HG02970 (cell line): ENCODE measurements around the gene DUSP19.
A peak's percentile ranks its signal among the peaks of the same experiment; 100 is the strongest.

Experiments used
- ATAC-seq: cut with Tn5 transposase; IDR thresholded peaks from one replicate; pipeline ENCODE4 v1.9.1; 2021; ENCODE audit warnings: mild to moderate bottlenecking, moderate library complexity, moderate number of reproducible peaks; ENCODE audit not compliant: unreplicated experiment, low FRiP score

DUSP19 gene

DNA sequence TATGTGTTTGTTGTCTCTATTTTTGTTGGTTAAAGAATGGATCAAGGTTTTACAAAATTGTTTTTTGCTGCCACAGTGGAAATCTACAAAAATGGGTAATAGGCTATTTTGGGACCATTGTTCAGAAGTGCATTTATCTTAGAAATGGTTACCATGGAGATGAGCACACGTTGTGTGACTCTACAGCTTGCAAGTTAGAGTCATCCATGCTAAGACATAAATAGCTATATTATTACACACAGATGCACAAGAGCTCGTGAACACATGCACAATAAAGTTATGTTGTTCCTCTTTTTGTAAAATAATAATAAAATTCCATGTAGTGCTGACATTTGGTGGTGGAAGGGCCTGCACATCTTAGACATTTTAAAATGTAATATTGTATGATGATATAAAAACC, 15.5 kb upstream of the DUSP19 start:
- ATAC-seq: no peak

DNA sequence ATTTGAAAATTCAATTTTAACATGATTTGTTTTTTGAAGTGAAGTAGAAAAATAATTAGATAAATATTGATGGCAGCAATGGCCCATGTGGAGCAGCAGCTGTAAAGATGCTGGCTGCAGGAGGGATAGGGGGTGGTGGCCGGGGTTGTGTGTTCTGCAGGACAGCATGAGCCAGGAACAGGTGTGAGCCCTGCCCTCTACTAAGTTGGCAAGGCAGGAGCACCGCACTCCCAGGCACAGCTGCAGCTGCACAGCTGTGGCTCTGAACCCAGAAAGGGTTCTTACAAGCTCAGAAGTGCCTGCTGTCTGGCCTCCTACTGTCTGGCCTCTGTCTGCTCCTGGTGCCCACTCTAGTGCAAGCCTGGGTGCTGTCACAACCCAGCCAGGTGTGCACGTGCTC, 10.0 kb upstream of the DUSP19 start:
- no peak for ATAC-seq

DNA sequence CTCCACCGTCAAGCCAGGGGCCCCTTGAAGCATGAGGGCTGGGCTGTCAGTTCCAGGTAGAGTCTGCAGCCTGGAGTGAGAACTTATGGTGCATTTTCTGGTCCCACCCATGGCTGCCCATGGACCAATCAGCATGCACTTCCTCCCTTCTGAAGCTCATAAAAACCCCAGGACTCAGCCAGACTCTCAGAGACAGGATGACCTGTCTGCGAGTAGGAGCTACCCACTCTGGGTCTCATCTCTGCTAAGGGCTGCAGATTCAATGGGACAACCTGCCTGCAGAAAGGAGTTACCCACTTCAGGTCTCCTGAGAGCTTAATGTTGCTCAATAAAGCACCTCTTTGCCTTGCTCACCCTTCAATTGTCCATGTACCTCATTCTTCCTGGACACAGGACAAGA, 9.4 kb upstream of the DUSP19 start:
- no peak for ATAC-seq

DNA sequence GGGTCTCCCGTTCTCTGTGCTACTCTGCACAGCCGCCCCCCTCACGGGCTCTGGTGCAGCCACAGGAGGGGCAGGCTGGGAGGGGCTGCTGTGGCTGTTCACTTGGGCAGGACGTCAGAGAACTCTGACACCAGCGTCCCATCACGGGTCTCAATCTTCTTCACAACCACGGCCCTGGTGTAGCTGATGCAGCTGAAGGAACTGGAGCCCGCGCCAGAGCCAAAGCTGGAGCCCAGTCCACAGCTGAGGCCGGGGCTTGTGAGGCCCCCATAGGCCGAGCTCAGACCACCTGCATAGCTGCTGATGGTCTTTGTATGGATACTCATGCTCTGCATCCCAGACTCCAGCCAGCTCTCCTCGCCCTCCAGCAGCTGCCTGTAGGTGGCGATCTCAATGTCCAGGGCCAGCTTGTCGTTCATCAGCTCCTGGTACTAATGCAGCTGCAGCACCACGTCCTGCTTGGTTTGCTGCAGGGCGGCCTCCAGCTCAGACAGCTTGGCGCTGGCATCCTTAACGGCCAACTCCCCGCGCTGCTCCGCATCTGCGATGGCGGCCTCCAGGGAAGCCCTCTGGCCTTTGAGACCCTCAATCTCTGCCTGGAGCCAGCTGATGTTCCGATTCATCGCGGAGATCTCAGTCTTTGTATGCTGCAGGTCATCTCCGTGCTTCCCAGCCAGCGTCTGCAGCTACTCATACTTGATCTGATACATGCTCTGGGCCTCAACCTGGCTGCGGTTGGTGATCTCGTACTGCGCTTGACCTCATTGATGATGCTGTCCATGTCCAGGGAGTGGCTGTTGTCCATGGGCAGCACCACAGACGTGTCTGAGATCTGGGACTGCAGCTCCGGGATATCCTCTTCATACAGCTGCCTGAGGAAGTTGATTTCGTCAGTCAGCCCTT, 7.4 kb upstream of the DUSP19 start:
- ATAC-seq: no peak

DNA sequence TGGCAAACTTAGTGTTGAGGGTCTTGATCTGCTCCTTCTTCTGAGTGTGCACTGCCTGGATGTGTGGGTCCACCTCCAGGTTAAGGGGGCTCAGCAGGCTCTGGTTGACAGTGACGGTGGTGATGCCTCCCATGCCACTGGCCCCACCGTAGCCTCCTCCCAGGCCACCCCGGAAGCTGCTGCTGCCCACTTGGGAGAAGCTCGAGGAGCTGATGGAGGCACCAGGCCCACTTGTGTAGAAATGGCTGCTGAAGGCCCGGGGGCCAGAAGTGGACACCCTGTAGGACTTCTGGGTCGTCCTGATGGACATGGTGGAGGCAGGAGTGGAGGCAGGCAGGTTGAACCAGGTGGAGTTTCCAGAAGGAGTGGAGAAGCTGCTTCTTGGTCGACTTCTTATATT, 6.4 kb upstream of the DUSP19 start:
- ATAC-seq: no peak

DNA sequence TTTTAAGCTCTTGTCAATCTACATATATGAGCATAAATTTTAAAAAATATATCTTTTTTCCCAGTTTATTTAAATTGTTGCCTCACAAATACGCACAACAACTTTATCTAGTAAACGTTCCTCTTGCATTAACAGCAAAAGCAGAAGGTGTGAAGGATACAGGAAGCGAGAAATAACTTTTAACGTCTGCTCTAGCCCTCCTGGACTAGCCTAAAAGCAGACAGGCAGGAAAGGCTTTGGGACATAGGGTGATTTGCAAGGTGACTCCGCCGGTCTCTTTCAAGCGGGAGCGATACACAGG, 434 bp upstream of the DUSP19 start:
- no peak for ATAC-seq

DNA sequence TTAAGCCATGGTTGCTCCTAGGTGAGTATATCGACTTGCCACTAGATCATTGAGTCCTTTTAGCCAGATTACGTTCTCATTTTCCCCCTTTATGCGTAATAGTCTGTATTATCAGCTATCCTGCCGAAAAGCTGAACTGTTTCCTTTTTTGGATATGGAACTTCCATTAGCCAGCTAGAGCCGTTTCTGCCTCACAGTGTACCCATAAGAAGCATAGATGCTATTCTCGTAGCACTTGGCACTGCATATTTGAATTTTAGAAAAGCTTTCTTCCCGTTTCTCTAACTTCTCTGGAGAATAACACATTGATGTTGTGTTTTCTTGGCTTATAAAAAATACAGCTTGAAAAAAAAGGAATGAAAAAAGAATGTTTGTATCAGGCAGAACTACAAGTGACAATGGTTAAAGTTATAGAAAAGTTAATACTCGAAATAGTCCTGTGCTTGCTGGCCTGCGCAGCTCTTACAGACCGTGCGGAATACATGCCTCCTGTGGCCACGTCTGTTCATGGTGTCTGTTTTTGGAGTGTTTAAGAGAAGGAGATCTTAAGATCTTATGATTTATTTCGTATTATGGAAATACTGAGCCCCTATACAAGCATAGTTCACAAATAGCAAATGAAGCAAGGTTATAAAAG, 710 bp downstream of the DUSP19 start:
- ATAC-seq: no peak

DNA sequence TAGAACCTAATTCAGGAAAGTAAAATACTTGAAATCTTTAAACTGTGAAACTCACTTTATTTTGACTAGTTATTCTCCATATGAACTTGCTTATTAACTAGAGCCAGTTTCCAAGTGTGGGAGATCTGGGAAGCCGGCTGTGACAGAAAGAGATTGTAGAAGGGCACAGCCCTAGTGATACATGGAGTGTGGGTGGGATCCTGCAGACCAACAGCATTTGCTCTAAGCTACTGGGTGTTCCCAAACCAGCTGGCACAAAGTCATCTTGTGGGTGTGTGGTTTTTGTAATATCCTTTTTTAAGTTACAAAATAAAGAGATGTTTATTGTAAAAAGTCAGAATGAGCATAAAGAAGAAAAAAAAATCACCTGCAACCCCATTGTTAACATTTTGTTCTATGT, 3.4 kb downstream of the DUSP19 start:
- ATAC-seq: no peak

DNA sequence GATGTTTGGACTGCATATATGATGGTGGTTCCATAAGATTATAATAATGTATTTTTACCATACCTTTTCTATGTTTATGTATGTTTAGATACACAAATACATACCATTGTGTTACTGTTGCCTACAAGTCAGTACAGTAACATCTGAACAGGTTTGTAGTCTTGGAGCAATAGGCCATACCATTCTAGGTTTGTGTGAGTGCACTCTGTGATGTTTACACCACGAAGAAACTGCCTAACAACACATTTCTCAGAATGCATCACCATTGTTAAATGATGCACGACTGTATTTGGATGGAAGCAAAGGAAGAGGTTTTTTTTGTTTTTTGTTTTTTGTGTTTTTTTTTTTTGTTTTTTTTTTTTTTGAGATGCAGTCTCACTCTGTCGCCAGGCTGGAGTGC, 9.5 kb downstream of the DUSP19 start:
- no peak for ATAC-seq

DNA sequence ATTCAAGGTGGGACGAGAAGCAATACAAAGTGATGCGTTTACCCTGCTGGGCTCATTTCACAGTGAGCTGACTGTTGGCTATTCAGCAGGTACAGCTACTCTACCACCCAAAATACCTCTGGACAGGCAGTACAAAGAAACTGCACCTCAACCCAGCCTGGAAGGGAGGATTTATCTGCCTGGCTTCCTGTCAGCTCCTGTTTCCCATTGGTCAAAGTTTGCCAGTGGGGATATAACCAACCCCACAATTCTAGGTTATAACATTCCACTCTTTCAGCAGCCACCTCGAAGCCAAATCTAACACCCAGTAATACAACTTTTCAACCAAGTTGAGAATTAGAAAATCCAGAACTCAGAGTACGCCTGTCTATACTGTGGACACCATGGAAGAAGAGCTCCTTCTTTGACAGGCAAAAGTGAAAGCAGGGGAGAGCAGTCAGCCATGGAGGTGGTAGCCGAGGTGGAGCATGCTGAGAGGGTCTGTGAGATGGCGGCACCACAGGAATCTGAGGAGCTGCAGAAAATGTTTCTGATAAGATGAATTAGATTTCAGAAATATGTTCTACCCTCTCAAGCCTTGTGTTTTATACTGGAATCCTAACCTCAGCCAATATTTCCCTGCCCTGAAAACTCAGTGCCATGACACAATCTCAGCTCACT, 10.8 kb downstream of the DUSP19 start:
- ATAC-seq: no peak

DNA sequence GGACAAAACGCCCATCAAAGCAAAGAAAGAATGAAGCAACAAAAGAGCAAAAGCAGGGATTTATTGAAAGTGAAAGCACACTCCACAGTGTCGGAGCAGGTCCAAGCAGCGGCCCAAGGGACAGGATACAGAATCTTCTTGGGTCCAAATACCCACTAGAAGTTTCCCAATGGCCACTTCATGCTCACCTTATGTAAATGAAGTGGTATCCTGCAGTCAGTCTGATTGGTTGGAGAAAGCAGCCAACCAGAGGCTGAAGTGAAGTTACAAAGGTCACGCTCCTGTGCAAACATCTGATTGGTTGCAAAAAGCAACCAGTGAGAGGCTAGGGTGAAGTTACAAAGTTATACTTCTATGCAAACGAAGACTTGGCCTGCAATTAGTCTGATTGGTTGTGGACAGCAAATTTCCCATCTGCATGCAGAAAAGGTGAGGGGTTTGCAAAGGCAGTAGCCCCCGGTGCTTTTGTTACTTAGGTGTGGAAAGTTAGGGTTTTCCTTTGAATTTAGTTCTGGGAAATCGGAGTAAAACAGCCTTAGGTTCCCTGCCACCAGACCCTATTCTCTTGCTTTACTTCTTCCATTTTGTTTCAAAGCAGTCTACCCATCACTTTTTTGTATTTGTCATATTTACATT, 12.9 kb downstream of the DUSP19 start:
- ATAC-seq: no peak

DNA sequence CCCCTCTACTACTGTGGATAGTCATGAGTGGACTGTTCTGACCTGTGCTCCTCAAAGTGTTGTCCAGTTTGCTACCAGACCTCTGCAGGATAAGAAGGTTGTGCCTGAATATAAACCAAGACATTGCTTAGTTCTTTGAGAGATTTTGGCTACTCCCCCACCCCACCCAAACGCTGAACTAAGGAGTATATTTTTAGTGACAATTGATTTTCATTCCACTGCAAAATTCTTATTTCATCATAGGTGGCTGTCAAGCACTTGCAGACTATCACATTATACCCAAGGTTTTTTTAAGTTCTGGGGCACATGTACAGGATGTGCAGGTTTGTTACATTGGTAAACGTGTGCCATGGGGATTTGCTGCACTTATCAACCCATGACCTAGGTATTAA, 13.4 kb downstream of the DUSP19 start:
- no peak for ATAC-seq

DNA sequence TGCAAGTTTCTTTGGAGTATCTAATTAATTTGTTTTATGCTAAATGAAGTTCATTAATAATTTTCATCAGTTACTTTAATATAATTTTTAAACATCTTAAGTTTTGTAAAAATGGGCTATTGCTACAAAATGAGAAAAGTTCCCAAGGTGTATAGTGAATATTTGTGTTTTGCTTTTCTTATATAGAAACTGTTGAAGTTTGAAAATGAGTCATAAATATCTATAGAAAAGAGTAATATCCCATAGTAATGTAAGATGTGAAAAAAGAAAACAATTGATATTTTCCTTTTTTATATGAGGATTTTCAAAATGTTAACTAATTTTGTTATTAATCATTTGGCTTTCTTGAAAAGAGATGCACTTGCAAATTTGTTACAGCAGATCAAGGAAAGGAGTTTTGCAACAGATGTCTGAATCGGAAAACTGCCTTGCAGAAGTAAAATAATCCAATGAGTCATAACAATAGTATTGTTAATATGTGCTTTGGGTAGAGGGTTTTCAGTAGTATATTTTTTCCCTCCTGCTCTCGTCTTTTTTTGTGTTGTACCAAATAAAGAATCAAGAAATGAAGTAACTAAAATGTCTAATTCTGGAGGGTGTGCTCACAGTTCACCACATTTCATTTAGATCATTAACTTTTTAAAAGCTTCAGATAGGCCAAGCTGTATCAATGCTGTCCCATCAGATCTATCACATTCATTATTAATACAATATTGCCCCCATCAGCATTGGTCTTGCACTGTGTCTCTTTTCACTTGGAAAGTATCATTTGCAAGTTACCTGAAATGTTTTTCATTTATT, 15.5 kb downstream of the DUSP19 start:
- peak; percentile 73 for ATAC-seq

DNA sequence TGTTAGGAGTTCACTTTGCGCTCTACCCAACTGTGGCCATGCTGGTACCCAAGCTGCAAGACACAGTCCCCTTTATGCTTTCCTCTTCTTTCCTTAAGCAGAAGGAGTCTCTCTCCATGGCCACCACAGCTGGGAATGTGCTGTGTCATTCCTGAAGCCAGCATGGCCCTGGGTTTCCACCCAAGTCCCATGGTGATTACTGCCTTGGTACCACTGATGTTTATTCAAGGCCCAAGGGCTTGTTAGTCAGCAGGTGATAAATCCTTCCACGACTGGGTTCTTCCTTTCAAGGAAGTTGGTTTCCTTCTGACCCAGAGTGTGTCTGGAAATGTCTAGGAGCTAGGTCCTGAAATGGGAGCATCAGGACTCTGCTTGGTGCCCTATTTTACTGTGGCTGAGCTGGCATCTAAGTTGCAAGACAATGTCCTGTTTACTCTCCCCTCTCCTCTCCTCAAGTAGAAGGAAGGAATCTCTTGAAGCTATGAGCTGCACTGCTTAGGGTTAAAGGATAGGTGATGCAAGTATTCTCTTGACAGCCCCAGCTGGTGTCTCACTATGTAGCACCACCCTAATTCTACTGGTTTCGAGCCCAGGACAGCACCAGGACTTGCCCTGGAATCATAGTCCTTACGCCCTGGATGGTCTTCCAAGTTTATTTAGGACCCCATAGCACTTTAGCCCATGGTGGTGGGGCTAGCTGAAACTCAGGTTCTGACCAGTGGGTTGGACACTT, 27.0 kb downstream of the DUSP19 start:
- ATAC-seq: no peak

DNA sequence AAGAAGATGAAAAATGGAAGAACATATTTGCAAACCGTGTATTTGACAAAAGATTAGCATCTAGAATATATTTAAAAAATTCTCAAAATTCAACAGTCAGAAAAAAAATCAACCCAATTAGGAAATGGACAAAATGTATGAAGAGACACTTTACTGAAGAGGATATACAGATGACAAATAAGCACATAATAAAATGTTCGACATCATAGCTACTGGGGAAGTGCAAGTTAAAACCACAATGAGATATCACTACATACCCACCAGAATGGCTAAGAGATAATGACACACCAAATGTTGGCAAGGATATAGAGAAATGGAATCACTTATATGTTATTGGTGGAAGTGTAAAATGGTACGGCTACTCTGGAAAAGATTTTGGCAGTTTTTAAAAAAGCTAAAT, 34.0 kb downstream of the DUSP19 start:
- no peak for ATAC-seq

DNA sequence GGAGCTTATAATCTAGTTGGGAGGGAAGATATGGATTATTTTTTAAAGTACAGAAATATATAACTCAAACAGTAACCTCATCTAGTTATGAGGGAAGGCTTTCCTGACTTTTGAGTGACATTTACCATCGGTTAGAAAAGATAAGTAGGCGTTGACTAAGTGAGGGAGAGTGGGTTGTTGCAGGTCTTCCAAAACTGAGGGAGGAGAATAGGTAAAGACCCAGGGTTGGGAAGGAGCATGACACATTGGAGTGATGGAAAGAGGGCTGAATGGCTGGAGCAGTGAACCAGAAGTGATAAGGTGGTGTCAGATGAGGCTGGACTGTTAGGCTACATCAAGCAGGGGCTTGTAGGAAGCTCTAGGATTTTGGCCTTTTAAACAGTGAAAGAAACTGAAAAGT, 35.1 kb downstream of the DUSP19 start:
- no peak for ATAC-seq

DNA sequence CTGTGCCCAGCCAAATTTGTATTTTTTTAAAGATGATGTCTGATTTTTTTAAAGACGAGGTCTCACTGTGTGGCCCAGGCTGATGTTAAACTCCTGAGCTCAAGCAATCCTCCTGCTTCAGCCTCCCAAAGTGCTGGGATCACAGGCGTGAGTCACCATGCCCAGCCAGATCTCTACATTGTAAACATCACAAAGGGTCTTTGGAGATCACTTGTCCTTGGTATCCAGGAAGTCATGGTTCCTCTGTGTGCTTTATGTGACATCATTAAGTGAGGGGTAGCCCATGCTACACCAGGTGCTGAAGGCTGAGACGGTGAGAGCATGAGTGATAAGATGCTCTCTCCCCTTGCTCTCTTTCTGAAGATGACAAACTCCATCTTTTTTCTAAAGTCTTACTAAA, 38.7 kb downstream of the DUSP19 start:
- ATAC-seq: no peak

DNA sequence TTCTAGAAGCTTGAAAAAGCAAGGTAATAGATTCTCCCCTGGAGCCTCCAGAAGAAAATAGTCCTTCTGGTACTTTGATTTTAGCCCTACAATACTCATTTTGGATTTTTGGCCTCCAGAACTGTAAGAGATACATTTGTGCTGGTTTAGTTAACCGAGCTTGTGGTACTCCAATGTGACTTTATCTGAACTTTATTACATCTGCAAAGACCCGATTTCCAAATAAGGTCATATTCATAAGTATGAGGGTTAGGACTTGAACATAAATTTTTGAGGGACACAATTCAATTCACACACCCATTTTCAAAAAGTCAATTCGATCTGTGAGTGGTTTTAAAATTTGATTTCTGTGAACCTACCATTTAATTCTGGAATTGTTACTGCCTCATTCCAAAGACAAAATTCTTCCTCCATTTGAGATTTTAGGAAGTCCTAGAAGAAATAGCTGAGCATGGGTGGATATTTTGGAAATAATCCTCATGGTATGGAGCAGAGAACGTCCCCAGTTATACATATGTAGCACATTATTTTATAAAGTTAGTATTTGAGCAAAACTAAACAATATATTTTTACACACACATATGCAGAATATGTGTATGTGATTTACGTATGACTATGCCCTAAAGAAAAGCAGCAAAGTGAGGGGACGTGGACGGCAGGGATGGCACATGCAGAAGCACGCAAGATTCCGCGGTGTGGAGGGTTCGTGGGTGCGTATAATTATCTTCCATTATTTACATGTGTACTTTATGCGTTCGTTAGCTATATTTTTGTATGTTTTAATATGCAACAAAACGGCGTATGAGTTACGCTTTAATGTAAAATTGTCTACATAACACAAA, 44.8 kb downstream of the DUSP19 start:
- ATAC-seq: no peak

DNA sequence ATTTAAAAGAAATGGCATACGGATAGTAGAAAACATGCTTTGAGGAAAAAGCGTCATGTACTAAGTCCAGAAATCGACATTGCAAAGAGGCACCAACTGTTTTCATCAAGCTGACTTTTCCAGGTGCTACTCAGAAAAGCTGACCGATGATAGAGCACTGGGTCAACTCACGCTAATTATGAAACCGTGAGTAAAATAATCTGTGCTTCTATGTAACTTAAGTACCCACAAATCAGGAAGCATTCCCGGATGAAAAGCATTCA, 45.3 kb downstream of the DUSP19 start:
- peak; percentile 36 for ATAC-seq
